Activated naive CD4-positive, alpha-beta T cell treated with anti-CD3 and anti-CD28 coated beads, Interleukin-2, amount 10 ng/mL, durations not matched to agents 7 days and 5 days (primary cell): ENCODE measurements around the gene RABL6.
A peak's percentile ranks its signal among the peaks of the same experiment; 100 is the strongest.
"Not testable (repeated sequence)": the region's sequence is repeated elsewhere in the genome, so short reads cannot be mapped to it uniquely, and the experiment has no call there.

Experiments
- CTCF ChIA-PET: fragments of 350-600 bp; sonication (Branson Sonifier 250); formaldehyde crosslinking; loops from one replicate; lab custom pipeline; 2021; ENCODE audit warnings: antibody characterized with exemption; lab: Charles Lee
- DNase-seq: peaks from one replicate; pipeline ENCODE4 v3.0.0-alpha.2; 2020
- H3K27ac Mint-ChIP-seq: one replicate; pipeline ENCODE4 v1.8.0; 2021; ENCODE audit warnings: mild to moderate bottlenecking, moderate library complexity, mixed read lengths
- H3K27me3 Mint-ChIP-seq: one replicate; pipeline ENCODE4 v1.8.0; 2021; ENCODE audit warnings: mild to moderate bottlenecking, mixed read lengths
- H3K36me3 Mint-ChIP-seq: one replicate; pipeline ENCODE4 v1.8.0; 2021; ENCODE audit warnings: mixed read lengths
- H3K4me1 Mint-ChIP-seq: one replicate; pipeline ENCODE4 v1.8.0; 2021; ENCODE audit warnings: mixed read lengths
- H3K4me3 Mint-ChIP-seq: one replicate; pipeline ENCODE4 v1.8.0; 2021; ENCODE audit warnings: mild to moderate bottlenecking, moderate library complexity, mixed read lengths
- H3K9me3 Mint-ChIP-seq: one replicate; pipeline ENCODE4 v1.8.0; 2021; ENCODE audit warnings: mixed read lengths

Gene RABL6

GRCh38 chr9:136766410-136767120, 41.2 kb upstream of the RABL6 start:
- H3K27ac Mint-ChIP-seq: peak overlapping the region; percentile 6
- not testable (repeated sequence) for H3K4me3 Mint-ChIP-seq, H3K4me1 Mint-ChIP-seq, H3K9me3 Mint-ChIP-seq, H3K36me3 Mint-ChIP-seq
- CTCF ChIA-PET: interaction anchor here (0.9 to 1.8 kb wide), 6 partner anchors 11 to 329 kb away, joined by 3 to 8 read pairs (median 4); no protein-coding TSS in a partner anchor
- peak; percentile 68 for DNase-seq
- H3K27me3 Mint-ChIP-seq: peaks cover 60% of the 10 kb centered on the region

DNA sequence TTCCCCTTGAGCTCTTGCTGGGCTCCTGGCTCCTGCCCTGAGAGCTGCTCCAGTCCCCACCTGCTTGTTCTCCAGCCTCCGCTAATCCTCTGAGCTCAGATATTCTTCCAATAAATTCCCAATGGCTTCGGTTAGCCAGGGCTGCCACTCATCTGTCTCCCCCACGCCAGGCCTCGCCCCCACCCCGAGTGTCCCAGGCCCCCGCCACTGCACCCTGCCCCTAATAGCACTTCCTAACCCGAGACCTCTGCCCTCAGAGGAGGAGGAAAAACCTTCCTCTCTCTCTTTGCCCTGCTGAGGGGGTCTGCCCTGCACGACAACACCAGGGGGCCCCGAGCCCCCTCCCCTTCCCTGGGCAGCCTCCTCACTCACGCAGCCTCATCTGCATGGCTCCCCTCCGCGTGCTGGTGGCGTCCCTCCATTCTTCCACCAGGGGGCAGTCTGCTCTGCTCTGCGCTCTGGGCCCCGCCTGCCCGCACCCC, 38.0 kb upstream of the RABL6 start:
- DNase-seq: peak; percentile 70
- peaks cover 59% of the 10 kb centered on the region for H3K27me3 Mint-ChIP-seq
- no peak overlapping the region for H3K27ac Mint-ChIP-seq

GRCh38 chr9:136771907-136772415, 35.8 kb upstream of the RABL6 start:
- H3K27ac Mint-ChIP-seq: no peak overlapping the region
- peaks cover 11% of the 10 kb centered on the region for H3K9me3 Mint-ChIP-seq
- no peak for DNase-seq
- CTCF ChIA-PET: interaction anchor here (2.1 to 2.5 kb wide), 2 partner anchors 16 to 263 kb away, joined by 5 to 8 read pairs; no protein-coding TSS in a partner anchor
- H3K36me3 Mint-ChIP-seq: no peaks in the 10 kb centered on the region
- no peak overlapping the region for H3K4me3 Mint-ChIP-seq
- H3K4me1 Mint-ChIP-seq: peaks cover 6% of the 10 kb centered on the region
- peaks cover 55% of the 10 kb centered on the region for H3K27me3 Mint-ChIP-seq

More for the DNA sequence above, 38.0 kb upstream of the RABL6 start:
- CTCF ChIA-PET: interaction anchor here (0.7 to 2.8 kb wide), 6 partner anchors 9 to 265 kb away, joined by 3 to 20 read pairs (median 4); no protein-coding TSS in a partner anchor
- Mint-ChIP-seq H3K4me3 (no peak overlapping the region), H3K9me3 (peaks cover 11% of the 10 kb centered on the region), H3K4me1 (peaks cover 13% of the 10 kb centered on the region), H3K36me3 (no peaks in the 10 kb centered on the region)

DNA sequence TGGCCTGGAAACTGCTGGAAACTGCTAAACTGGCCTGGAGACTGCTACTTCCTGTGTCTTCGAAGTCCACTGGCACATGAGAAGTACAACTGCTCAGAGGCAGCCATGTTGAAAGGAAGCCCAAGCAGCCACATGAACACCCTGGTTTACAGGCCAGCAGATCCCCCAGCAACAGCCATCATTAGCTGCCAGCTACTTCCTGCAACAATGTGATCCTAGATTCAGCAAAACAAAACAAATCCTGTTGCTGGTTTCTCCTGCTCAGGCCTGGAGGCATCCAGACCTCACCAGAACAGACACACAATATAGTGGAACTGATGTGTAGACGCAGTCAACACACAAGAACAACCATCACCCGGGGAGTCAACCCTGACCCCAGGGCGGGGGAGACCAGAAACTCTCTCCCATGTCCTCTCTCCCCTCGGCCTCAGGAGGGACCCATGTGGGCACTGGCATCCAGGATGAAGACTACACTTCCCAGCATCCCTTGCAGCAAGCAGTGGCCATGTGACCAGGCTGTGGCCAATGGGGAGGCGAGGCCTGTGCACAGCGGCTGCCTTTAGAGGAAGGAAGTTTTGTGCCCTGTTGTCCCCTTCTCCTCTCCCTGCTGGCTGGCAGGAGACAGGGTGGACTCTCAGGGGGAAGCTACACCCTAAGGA, 34.2 kb upstream of the RABL6 start:
- Mint-ChIP-seq H3K36me3 (no peaks in the 10 kb centered on the region), H3K27me3 (peaks cover 50% of the 10 kb centered on the region), H3K27ac (no peak overlapping the region), H3K4me1 (peaks cover 4% of the 10 kb centered on the region), H3K9me3 (peaks cover 11% of the 10 kb centered on the region), H3K4me3 (no peak overlapping the region)
- peak; percentile 42 for DNase-seq
- CTCF ChIA-PET: no interaction called here

DNA sequence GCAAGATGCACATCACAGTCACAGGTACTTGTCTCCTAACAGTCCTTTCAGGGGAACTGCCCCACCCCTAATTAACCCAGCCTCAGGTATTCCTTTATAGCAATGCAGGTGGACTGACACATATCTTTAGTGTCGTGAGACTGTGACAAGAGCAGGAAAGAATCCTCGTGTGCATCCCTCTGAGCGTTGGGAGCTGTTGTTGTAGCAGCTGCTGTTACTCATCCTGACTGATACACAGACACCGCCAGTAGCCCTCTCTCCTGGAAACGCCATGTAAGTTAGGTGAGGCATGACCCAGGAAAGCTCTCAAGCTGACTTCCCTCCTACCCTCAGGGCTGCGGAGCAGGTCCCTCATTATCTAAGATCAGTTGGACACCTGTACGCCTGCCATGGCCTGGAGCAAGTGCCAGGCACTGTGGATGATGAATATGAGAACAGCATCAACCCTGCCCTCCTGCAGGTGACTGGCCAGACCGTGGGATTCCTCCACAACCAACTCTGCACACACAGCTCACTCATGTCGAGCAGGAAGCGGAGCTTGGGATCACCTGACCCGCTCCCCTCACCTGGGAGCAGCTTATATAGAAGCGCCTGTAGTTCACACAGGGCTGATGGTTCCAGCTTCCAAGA, 33.2 kb upstream of the RABL6 start:
- DNase-seq: no peak
- Mint-ChIP-seq H3K36me3 (no peaks in the 10 kb centered on the region), H3K9me3 (peaks cover 11% of the 10 kb centered on the region), H3K27me3 (peaks cover 56% of the 10 kb centered on the region), H3K27ac (no peak overlapping the region), H3K4me3 (no peak overlapping the region), H3K4me1 (peaks cover 4% of the 10 kb centered on the region)
- CTCF ChIA-PET: interaction anchor here (1.1 to 1.3 kb wide), 2 partner anchors 13 to 14 kb away, joined by 3 read pairs; no protein-coding TSS in a partner anchor

- Mint-ChIP-seq H3K4me3 (no peak overlapping the region), H3K27ac (no peak overlapping the region), H3K36me3 (no peaks in the 10 kb centered on the region), H3K9me3 (peaks cover 11% of the 10 kb centered on the region), H3K27me3 (peaks cover 58% of the 10 kb centered on the region), H3K4me1 (peaks cover 4% of the 10 kb centered on the region)
- CTCF ChIA-PET: interaction anchor here (0.9 to 1.3 kb wide), 3 partner anchors 12 to 15 kb away, joined by 3 read pairs; no protein-coding TSS in a partner anchor
- no peak for DNase-seq
Observed at GRCh38 chr9:136775191-136775590, 32.6 kb upstream of the RABL6 start.

DNA sequence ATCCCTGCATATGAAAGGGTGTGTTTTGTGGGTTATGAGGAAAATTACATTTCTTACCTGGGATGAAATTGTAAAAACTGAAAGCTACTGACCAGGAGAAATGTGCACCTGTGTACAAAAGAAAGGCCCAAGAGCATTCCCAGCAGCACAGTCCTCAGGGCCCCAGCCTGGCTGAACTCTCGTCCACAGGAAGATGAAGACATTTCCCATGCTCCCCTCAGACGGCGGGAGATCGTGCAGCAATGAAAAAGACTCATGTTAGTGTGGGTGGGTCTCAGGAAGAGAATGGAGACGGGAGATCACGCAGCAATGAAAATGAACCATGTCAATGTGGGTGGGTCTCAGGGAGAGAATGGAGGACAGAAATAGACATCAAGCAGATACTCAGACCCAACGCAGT, 30.8 kb upstream of the RABL6 start:
- Mint-ChIP-seq H3K4me1 (peaks cover 4% of the 10 kb centered on the region), H3K9me3 (peaks cover 11% of the 10 kb centered on the region), H3K27ac (no peak overlapping the region), H3K27me3 (peaks cover 53% of the 10 kb centered on the region), H3K4me3 (no peak overlapping the region), H3K36me3 (no peaks in the 10 kb centered on the region)
- CTCF ChIA-PET: interaction anchor here (0.6 to 3.4 kb wide), 7 partner anchors 8 to 290 kb away, joined by 3 to 24 read pairs (median 8); partner anchors contain the start of genes LCN15 and LCN8
- DNase-seq: no peak

- no peak overlapping the region for H3K4me3 Mint-ChIP-seq
- DNase-seq: no peak
- H3K4me1 Mint-ChIP-seq: peaks cover 4% of the 10 kb centered on the region
- H3K27me3 Mint-ChIP-seq: peaks cover 49% of the 10 kb centered on the region
- CTCF ChIA-PET: interaction anchor here (0.8 to 3.4 kb wide), 9 partner anchors 9 to 328 kb away, joined by 3 to 24 read pairs (median 7); partner anchors contain the start of genes LCN15 and LCN8
- no peak overlapping the region for H3K27ac Mint-ChIP-seq
- H3K36me3 Mint-ChIP-seq: no peaks in the 10 kb centered on the region
- peaks cover 11% of the 10 kb centered on the region for H3K9me3 Mint-ChIP-seq
Observed at GRCh38 chr9:136777359-136777758, 30.4 kb upstream of the RABL6 start.

DNA sequence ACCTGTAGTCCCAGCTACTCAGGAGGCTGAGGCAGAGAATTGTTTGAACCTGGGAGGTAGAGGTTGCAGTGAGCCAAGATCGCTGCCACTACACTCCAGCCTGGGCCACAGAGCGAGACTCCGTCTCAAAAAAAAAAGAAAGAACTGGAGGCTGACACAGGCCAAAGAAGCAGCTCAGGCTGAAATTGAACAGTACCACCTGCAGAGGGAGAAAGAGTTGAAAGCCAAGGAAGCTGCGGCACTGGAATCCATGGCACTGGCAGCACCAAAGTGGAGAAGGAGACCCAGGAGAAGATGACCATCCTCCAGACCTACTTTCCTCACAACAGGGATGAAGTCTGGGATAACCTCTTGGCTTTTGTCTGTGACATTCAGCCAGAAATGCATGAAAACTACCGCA, 27.9 kb upstream of the RABL6 start:
- no peaks in the 10 kb centered on the region for H3K9me3 Mint-ChIP-seq
- no peaks in the 10 kb centered on the region for H3K4me1 Mint-ChIP-seq
- no peak overlapping the region for H3K27ac Mint-ChIP-seq
- no peaks in the 10 kb centered on the region for H3K36me3 Mint-ChIP-seq
- H3K4me3 Mint-ChIP-seq: no peak overlapping the region
- CTCF ChIA-PET: interaction anchor here (1.0 to 3.4 kb wide), 3 partner anchors 11 to 267 kb away, joined by 4 to 20 read pairs (median 4); no protein-coding TSS in a partner anchor
- DNase-seq: no peak
- H3K27me3 Mint-ChIP-seq: peaks cover 42% of the 10 kb centered on the region

DNA sequence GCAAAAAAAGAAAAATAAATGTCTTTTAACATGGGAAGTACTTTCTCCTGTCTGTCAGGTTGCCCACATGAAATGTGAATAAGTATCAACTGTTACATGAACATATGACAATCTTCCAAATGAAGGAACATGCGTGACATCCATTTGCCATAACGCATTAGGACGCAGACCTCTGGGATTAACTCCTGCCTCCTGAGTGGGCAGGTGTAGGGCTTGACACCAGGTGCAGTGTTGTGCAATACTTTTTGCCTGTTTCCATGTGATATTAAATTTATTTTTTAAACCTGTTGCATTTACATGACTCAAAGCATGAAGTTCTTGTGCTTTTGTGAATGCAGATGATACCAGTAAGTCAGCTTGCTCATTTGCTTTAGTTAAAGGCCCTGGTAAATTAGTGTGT, 25.3 kb upstream of the RABL6 start:
- Mint-ChIP-seq H3K36me3 (no peaks in the 10 kb centered on the region), H3K27me3 (peaks cover 36% of the 10 kb centered on the region), H3K27ac (no peak overlapping the region), H3K4me1 (peaks cover under 1% of the 10 kb centered on the region), H3K9me3 (no peaks in the 10 kb centered on the region), H3K4me3 (no peak overlapping the region)
- CTCF ChIA-PET: no interaction called here
- DNase-seq: no peak

DNA sequence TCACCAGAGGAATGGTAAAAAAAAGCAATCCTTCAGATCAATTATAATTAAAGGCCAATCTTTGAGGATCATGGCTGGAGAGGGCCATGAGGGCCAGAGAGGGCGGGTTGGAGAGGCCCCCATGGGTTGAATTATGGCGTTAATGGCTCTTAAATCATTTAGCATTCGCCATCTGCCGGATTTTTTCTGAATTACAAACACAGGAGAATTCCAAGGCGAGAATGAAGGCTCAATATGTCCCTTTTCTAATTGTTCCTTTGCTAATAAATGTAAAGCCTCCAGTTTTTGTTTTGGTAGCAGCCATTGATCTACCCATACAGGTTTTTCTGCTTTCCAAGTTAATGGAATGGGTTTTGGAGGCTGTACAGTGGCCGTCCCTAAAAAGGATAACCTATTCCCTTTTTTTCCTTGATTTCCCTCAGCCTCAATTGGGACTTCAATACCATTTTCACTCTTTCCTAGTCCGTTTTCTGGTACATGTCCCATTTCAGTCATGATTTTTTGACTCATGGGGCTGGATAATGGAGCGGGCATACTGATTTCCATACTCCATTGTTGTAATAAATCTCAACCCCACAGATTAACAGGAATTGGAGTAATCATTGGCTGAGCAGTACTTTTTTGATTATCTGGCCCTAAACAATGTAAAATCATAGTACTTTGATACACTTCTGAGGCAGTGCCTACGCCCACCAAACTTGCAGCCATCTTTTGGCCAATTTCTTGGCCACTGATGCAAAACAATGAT, 23.3 kb upstream of the RABL6 start:
- Mint-ChIP-seq H3K27me3 (peaks cover 27% of the 10 kb centered on the region), H3K9me3 (no peaks in the 10 kb centered on the region), H3K36me3 (no peaks in the 10 kb centered on the region), H3K4me1 (peaks cover 17% of the 10 kb centered on the region), H3K27ac (no peak overlapping the region), H3K4me3 (no peak overlapping the region)
- CTCF ChIA-PET: interaction anchor here (1.1 kb wide), 1 partner anchor 16 kb away, joined by 3 read pairs; no protein-coding TSS in a partner anchor
- no peak for DNase-seq

DNA sequence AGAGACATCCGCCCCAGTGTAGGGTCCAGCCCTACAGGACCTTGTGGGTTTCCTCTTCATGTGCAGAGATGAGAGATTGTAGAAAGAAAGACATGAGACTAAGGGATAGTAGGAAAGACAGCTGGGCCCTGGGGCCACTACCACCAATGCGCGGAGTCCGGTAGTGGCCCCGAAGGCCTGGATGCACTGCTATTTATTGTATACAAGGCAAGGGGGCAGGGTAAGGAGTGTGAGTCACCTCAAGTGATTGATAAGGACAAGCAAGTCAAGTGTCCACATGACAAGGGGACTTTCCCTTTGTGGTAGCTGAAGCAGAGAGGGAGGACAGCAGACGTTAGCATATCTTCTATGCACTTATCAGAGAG, 22.8 kb upstream of the RABL6 start:
- no peak for DNase-seq
- H3K9me3 Mint-ChIP-seq: no peaks in the 10 kb centered on the region
- no peak overlapping the region for H3K4me3 Mint-ChIP-seq
- H3K36me3 Mint-ChIP-seq: no peaks in the 10 kb centered on the region
- peaks cover 21% of the 10 kb centered on the region for H3K27me3 Mint-ChIP-seq
- H3K27ac Mint-ChIP-seq: no peak overlapping the region
- CTCF ChIA-PET: interaction anchor here (1.3 kb wide), 1 partner anchor 35 kb away, joined by 3 read pairs; no protein-coding TSS in a partner anchor
- H3K4me1 Mint-ChIP-seq: peaks cover 18% of the 10 kb centered on the region
